ENCODE results near the gene CACNG3. TPM values are rescaled to one million over a fixed set of nuclear protein-coding genes. Genes with fewer than 3 reads are reported as not detected.

CACNG3 gene
- total RNA-seq, 1 experiment from 2014 or later = not detected

DNA sequence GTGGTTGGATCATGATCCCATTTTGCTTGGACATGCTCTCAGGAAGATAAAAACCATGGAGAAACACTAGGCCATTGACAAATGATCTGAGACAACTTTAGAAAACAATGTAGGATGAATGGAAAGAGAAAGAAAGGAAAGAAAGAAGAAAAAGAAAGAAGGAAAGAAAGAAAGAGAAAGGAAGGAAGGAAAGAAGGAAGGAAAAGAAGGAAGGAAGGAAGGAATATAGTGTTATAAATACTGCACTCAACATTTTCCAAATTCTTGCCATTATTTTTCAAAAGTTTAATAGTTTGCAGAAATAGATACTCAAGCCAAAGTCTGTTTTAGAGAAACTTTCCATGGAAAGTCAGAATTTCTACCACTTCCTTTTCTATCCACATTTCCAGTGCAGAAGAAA lies 39.2 kb upstream of the CACNG3 start:
- Histone ChIP-seq H3K79me2 (ENCODE audit: insufficient read depth, low read length) (no peaks in the 10 kb centered on the region), H3K4me1 (ENCODE audit: insufficient read depth, low read length) (no peaks in the 10 kb centered on the region), H3T11ph (ENCODE audit: low read length) (no peak overlapping the region), H4K91ac (ENCODE audit: insufficient read length, low read depth, low read length) (no peak overlapping the region), H3K27me3 (ENCODE audit: insufficient read depth, low read length) (no peaks in the 10 kb centered on the region), H3K4ac (ENCODE audit: low read depth, low read length) (no peak overlapping the region), H3K4me2 (ENCODE audit: insufficient read depth, insufficient read length, low read length) (no peak overlapping the region), H2BK5ac (ENCODE audit: insufficient read length, low read length) (no peak overlapping the region), H2BK20ac (ENCODE audit: low read depth, low read length, poor library complexity, severe bottlenecking) (no peak overlapping the region), H4K5ac (ENCODE audit: insufficient read length, low read depth, low read length) (no peak overlapping the region), H2AFZ (ENCODE audit: low read length) (no peak overlapping the region), H3K9me3 (ENCODE audit: control insufficient read depth, low read depth, low read length) (no peaks in the 10 kb centered on the region), H2AK5ac (ENCODE audit: insufficient read length, low read length) (no peak overlapping the region), H3K9ac (ENCODE audit: extremely low read depth, insufficient read length, low read length) (no peak overlapping the region), H2BK120ac (ENCODE audit: low read depth, low read length, poor library complexity, severe bottlenecking) (no peak overlapping the region), H4K20me1 (ENCODE audit: control insufficient read depth, insufficient read depth, insufficient read length) (no peaks in the 10 kb centered on the region), H3K23ac (ENCODE audit: insufficient read length, low read depth, low read length) (no peak overlapping the region), H3K23me2 (ENCODE audit: insufficient read length, low read depth, low read length, poor library complexity, severe bottlenecking) (no peaks in the 10 kb centered on the region), H3K79me1 (ENCODE audit: insufficient read depth, low read depth, low read length, poor library complexity, severe bottlenecking) (no peaks in the 10 kb centered on the region), H3K56ac (ENCODE audit: insufficient read length, low read depth, low read length) (no peak overlapping the region), H3K27ac (ENCODE audit: insufficient read length, low read depth, low read length) (no peak overlapping the region), H3K14ac (ENCODE audit: insufficient read depth, low read length) (no peak overlapping the region), H4K8ac (replicated peaks; ENCODE audit: insufficient read length, low read depth, low read length) (no peak overlapping the region), H2BK15ac (ENCODE audit: low read depth, low read length) (no peak overlapping the region), H2BK12ac (ENCODE audit: insufficient read length, low read depth, low read length) (no peak overlapping the region), H3K18ac (ENCODE audit: insufficient read length, low read depth, low read length) (no peak overlapping the region)
- H3K27me3 Mint-ChIP-seq (ENCODE audit: low read depth) = peaks cover 1% of the 10 kb centered on the region; the same call in 1 of the 2 replicates
- no peak overlapping the region for H3K4me3 Mint-ChIP-seq
- H3K27ac Mint-ChIP-seq = no peak overlapping the region; a peak in 1 of 7 replicates
- no peak for DNase-seq
- TF ChIP-seq, protein P1, sequence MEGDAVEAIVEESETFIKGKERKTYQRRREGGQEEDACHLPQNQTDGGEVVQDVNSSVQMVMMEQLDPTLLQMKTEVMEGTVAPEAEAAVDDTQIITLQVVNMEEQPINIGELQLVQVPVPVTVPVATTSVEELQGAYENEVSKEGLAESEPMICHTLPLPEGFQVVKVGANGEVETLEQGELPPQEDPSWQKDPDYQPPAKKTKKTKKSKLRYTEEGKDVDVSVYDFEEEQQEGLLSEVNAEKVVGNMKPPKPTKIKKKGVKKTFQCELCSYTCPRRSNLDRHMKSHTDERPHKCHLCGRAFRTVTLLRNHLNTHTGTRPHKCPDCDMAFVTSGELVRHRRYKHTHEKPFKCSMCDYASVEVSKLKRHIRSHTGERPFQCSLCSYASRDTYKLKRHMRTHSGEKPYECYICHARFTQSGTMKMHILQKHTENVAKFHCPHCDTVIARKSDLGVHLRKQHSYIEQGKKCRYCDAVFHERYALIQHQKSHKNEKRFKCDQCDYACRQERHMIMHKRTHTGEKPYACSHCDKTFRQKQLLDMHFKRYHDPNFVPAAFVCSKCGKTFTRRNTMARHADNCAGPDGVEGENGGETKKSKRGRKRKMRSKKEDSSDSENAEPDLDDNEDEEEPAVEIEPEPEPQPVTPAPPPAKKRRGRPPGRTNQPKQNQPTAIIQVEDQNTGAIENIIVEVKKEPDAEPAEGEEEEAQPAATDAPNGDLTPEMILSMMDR (conservative IDR thresholded peaks at IDR 0.05) = no peak
- H3K36me3 Mint-ChIP-seq (ENCODE audit: insufficient read depth in 1 of 3, low read depth in 3 of 3) = no peaks in the 10 kb centered on the region
- peaks cover 17 to 29% of the 10 kb centered on the region in 2 experiments for H3K4me1 Mint-ChIP-seq
- H3K9me3 Mint-ChIP-seq = no peaks in the 10 kb centered on the region; a peak in 1 of 5 replicates
